C4-2B (cell line): ENCODE data around the gene MACROH2A2.

Experiments
- CTCF ChIP-seq: fragments of 450-650 bp; conservative IDR thresholded peaks from 2 replicates; pipeline ENCODE4 v1.5.1; 2017; ENCODE audit warnings: mild to moderate bottlenecking
- ZFX ChIP-seq: fragments of 450-650 bp; IDR thresholded peaks from 2 replicates; pipeline ENCODE4 v1.6.1; 2017

- TF ChIP-seq CTCF (no peak), ZFX (no peak)
Measured at GRCh38 chr10:70098271-70098670, 45.6 kb downstream of the MACROH2A2 start.
